Caco-2 (cell line): Measurements from ENCODE around the gene SCN1A. TPM values are rescaled to one million over a fixed set of nuclear protein-coding genes. Genes with fewer than 3 reads are reported as not detected.
A peak's percentile ranks its signal among the peaks of the same experiment; 100 is the strongest.

Experiments
- BruUV-seq: library from RNA; stranded (reverse); fragments of 400-500 nt; replicated peaks from 2 replicates; lab custom pipeline; 2021; lab: Mats Ljungman, UMichigan
- CTCF ChIA-PET: fragments of 300-600 bp; sonication (Branson Sonifier 250); formaldehyde crosslinking; loops from one replicate; lab custom pipeline; 2022; ENCODE audit warnings: antibody characterized with exemption; lab: Charles Lee
- POLR2A ChIA-PET: fragments of 300-600 bp; sonication (Branson Sonifier 250); formaldehyde crosslinking; loops from one replicate; lab custom pipeline; 2022; ENCODE audit warnings: antibody characterized with exemption; lab: Charles Lee
- DNase-seq, 2 experiments: peaks; one replicate each; pipeline versions ENCODE4 v3.0.0 to v3.0.0-alpha.2; 2020 to 2022
- H3K27me3 ChIP-seq: replicated peaks from 2 replicates; pipeline ENCODE4 v1.6.0; 2011; ENCODE audit warnings: low read length; ENCODE audit not compliant: control insufficient read depth, insufficient read depth
- H3K36me3 ChIP-seq: 2 replicates; pipeline ENCODE4 v1.5.1; 2011; ENCODE audit warnings: low read length; ENCODE audit not compliant: control insufficient read depth, insufficient read depth
- H3K4me1 ChIP-seq: fragments of 250-450 bp; sonication (Bioruptor Pico); 2 replicates; pipeline ENCODE4 v1.5.1; 2020; ENCODE audit warnings: mild to moderate bottlenecking
- H3K4me3 ChIP-seq: 2 replicates; pipeline ENCODE4 v1.5.1; 2011; ENCODE audit warnings: low read depth, mild to moderate bottlenecking, control low read depth, low read length
- H3K9me3 ChIP-seq: fragments of 250-450 bp; sonication (Bioruptor Pico); 2 replicates; pipeline ENCODE4 v1.5.1; 2020; ENCODE audit warnings: mild to moderate bottlenecking, moderate library complexity
- H3K27ac Mint-ChIP-seq: one replicate; pipeline ENCODE4 v1.8.0; 2022; ENCODE audit warnings: mixed read lengths; ENCODE audit not compliant: unreplicated experiment
- H3K27me3 Mint-ChIP-seq: one replicate; pipeline ENCODE4 v1.8.0; 2022; ENCODE audit warnings: mixed read lengths; ENCODE audit not compliant: insufficient read depth, unreplicated experiment
- H3K36me3 Mint-ChIP-seq: one replicate; pipeline ENCODE4 v1.8.0; 2022; ENCODE audit warnings: mild to moderate bottlenecking, mixed read lengths; ENCODE audit not compliant: insufficient read depth, unreplicated experiment
- H3K4me1 Mint-ChIP-seq: one replicate; pipeline ENCODE4 v1.8.0; 2022; ENCODE audit warnings: low read depth, mixed read lengths; ENCODE audit not compliant: unreplicated experiment
- H3K4me3 Mint-ChIP-seq: one replicate; pipeline ENCODE4 v1.8.0; 2022; ENCODE audit warnings: mild to moderate bottlenecking, moderate library complexity, mixed read lengths; ENCODE audit not compliant: unreplicated experiment
- H3K9me3 Mint-ChIP-seq: one replicate; pipeline ENCODE4 v1.8.0; 2022; ENCODE audit warnings: mixed read lengths; ENCODE audit not compliant: unreplicated experiment
- intact Hi-C: fragments of 100-400 bp; cut with micrococcal nuclease; formaldehyde crosslinking; loops from one replicate; pipeline ENCODE4 v1.10.0; 2022; ENCODE audit not compliant: unreplicated experiment
- total RNA-seq: library from RNA; stranded (reverse); gene quantifications from 2 replicates; pipeline ENCODE4 v1.2.3, GENCODE V29; 2022
- TF ChIP-seq, protein P1 (sequence below), 2 experiments: fragments of 200-600 bp in 1 of 2; IDR thresholded peaks; 1 replicate in 1 of 2; 2 replicates in 1 of 2; pipeline versions ENCODE4 v1.5.1 to v1.8.0; 2011 to 2022; ENCODE audit warnings: antibody characterized with exemption in 1 of 2, control low read depth in 1 of 2, inconsistent platforms in 1 of 2, low read depth in 1 of 2, low read length in 1 of 2, mild to moderate bottlenecking in 1 of 2, moderate library complexity in 1 of 2; ENCODE audit not compliant: insufficient read depth in 1 of 2, severe bottlenecking in 1 of 2, unreplicated experiment in 1 of 2

Gene SCN1A
- total RNA-seq, 1 experiment from 2014 or later = not detected

DNA sequence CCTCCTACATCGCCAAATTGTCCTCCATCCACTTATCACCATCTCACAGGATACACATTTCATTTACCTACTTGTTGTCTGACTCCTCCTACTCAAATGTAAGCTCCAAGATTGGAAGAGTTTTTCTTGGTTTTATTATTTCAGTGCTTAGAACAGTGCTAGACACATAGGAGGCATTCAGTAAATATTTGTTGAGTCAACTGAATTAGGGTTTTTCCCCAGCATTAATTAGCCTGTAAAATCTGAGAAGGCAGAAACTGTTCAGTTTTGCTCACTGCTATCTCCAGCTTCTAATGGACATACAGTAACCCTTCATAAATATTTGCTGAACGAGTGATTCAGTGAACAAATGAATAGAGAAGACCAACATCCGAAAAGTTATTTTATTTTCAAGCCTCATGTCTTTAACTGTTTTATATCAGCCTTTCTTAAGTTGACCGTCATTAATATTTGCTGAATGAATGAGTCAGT is 175.0 kb downstream of the SCN1A start:
- Histone ChIP-seq H3K36me3 (no peaks in the 10 kb centered on the region), H3K9me3 (no peaks in the 10 kb centered on the region), H3K4me1 (peaks cover 15% of the 10 kb centered on the region), H3K27me3 (no peaks in the 10 kb centered on the region), H3K4me3 (peak overlapping the region; percentile 64)
- H3K27me3 Mint-ChIP-seq = no peaks in the 10 kb centered on the region
- BruUV-seq = TSS peak; percentile 58
- no peak for DNase-seq
- H3K4me1 Mint-ChIP-seq = peaks cover 7% of the 10 kb centered on the region
- ChIA-PET CTCF (interaction anchor here (0.8 to 1.8 kb wide), 5 partner anchors 8 to 175 kb away, joined by 3 to 11 read pairs (median 6); partner anchors contain the start of gene SCN1A), POLR2A (interaction anchor here (0.7 kb wide), 1 partner anchor 85 kb away, joined by 4 read pairs; no protein-coding TSS in a partner anchor)
- intact Hi-C loops = loop anchor here (1.0 kb wide), 1 partner anchor 158 kb away; the partner anchor contains the start of gene GALNT3
- H3K4me3 Mint-ChIP-seq = no peak overlapping the region
- no peaks in the 10 kb centered on the region for H3K9me3 Mint-ChIP-seq
- H3K36me3 Mint-ChIP-seq = no peaks in the 10 kb centered on the region
- TF ChIP-seq, protein P1, sequence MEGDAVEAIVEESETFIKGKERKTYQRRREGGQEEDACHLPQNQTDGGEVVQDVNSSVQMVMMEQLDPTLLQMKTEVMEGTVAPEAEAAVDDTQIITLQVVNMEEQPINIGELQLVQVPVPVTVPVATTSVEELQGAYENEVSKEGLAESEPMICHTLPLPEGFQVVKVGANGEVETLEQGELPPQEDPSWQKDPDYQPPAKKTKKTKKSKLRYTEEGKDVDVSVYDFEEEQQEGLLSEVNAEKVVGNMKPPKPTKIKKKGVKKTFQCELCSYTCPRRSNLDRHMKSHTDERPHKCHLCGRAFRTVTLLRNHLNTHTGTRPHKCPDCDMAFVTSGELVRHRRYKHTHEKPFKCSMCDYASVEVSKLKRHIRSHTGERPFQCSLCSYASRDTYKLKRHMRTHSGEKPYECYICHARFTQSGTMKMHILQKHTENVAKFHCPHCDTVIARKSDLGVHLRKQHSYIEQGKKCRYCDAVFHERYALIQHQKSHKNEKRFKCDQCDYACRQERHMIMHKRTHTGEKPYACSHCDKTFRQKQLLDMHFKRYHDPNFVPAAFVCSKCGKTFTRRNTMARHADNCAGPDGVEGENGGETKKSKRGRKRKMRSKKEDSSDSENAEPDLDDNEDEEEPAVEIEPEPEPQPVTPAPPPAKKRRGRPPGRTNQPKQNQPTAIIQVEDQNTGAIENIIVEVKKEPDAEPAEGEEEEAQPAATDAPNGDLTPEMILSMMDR (IDR thresholded peaks at IDR 0.05; ENCODE audit: insufficient read depth in 1 of 2, low read depth in 1 of 2, low read length in 1 of 2, severe bottlenecking in 1 of 2, unreplicated experiment in 1 of 2) = no peak
- no peak overlapping the region for H3K27ac Mint-ChIP-seq

DNA sequence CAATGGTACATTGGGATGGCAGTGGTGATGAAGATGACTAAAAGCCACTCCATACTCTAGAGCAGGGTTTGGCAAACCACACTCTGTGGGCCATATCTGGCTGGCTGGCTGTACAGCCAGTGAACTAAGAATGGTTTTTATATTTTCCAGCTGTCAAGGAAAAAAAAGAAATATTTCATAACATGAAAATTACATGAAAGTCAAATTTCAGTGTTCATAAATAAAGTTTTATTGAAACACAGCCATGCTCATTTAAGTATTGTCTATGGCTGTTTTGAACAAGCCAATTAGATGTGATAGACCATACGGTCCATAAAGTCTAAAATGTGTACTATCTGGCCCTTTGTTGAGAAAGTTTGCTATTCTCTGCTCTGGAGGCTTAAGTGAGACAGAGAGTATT is 175.7 kb downstream of the SCN1A start:
- no peak for DNase-seq
- Mint-ChIP-seq H3K27me3 (no peaks in the 10 kb centered on the region), H3K9me3 (no peaks in the 10 kb centered on the region), H3K27ac (no peak overlapping the region), H3K36me3 (no peaks in the 10 kb centered on the region), H3K4me1 (peaks cover 7% of the 10 kb centered on the region), H3K4me3 (no peak overlapping the region)
- intact Hi-C loops = no loop called here
- TF ChIP-seq, protein P1 (IDR thresholded peaks at IDR 0.05; ENCODE audit: insufficient read depth in 1 of 2, low read depth in 1 of 2, low read length in 1 of 2, severe bottlenecking in 1 of 2, unreplicated experiment in 1 of 2) = no peak
- no peak overlapping the region; the same call in 1 of the 2 replicates for H3K4me3 ChIP-seq
- ChIA-PET CTCF (no interaction called here), POLR2A (no interaction called here)
- BruUV-seq = no TSS peak
- peaks cover 15% of the 10 kb centered on the region for H3K4me1 ChIP-seq
- no peaks in the 10 kb centered on the region for H3K27me3 ChIP-seq
- H3K9me3 ChIP-seq = no peaks in the 10 kb centered on the region
- no peaks in the 10 kb centered on the region for H3K36me3 ChIP-seq

DNA sequence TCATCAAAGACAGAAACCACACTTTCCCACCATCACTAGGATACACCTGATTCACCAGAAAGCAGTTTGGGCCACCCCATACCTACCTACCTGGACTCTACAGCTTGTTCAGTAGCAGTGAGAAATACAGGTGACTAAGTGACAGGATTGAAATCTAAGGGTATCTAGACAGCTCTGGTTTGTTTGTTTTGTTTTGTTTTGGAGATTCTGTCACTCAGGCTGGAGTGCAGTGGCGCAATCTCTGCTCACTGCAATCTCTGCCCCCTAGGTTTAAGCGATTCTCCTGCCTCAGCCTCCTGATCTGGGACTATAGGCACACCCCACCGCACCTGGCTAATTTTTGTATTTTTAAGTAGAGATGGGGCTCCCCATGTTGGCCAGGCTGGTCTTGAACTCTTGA is 177.4 kb downstream of the SCN1A start:
- no peaks in the 10 kb centered on the region for H3K9me3 Mint-ChIP-seq
- ChIA-PET CTCF (no interaction called here), POLR2A (no interaction called here)
- no peaks in the 10 kb centered on the region for H3K9me3 ChIP-seq
- H3K27me3 ChIP-seq = no peaks in the 10 kb centered on the region
- no TSS peak for BruUV-seq
- no peaks in the 10 kb centered on the region for H3K27me3 Mint-ChIP-seq
- intact Hi-C loops = no loop called here
- H3K36me3 ChIP-seq = no peaks in the 10 kb centered on the region
- H3K4me3 ChIP-seq = no peak overlapping the region
- peak in 1 of 2 experiments; percentile 5 for DNase-seq
- no peak overlapping the region for H3K4me3 Mint-ChIP-seq
- TF ChIP-seq, protein P1 (IDR thresholded peaks at IDR 0.05; ENCODE audit: insufficient read depth in 1 of 2, low read depth in 1 of 2, low read length in 1 of 2, severe bottlenecking in 1 of 2, unreplicated experiment in 1 of 2) = no peak
- H3K4me1 ChIP-seq = peaks cover 15% of the 10 kb centered on the region
- peaks cover 4% of the 10 kb centered on the region for H3K4me1 Mint-ChIP-seq
- no peaks in the 10 kb centered on the region for H3K36me3 Mint-ChIP-seq
- H3K27ac Mint-ChIP-seq = no peak overlapping the region
